Neural cell (in vitro differentiated cells): ENCODE measurements around the gene ENO2. TPM values are rescaled to one million over a fixed set of nuclear protein-coding genes. Genes with fewer than 3 reads are reported as not detected.

Experiments used
- H2AFZ ChIP-seq: fragments of 200-600, 300-800 bp; sonication (generic), shearing (Covaris generic); 2 replicates; pipeline ENCODE4 v1.6.0; 2014; ENCODE audit warnings: low read depth, mild to moderate bottlenecking, antibody characterized with exemption, low read length, moderate library complexity
- H3F3A ChIP-seq: fragments of 200-600 bp; shearing (Covaris generic); 2 replicates; pipeline ENCODE4 v1.6.1; 2016; ENCODE audit warnings: mild to moderate bottlenecking, moderate library complexity, mixed read lengths, antibody characterized with exemption, low read length; ENCODE audit not compliant: insufficient read depth, poor library complexity, severe bottlenecking
- H3K27ac ChIP-seq: fragments of 200-600, 300-800 bp; sonication (generic), shearing (Covaris generic); 2 replicates; pipeline ENCODE4 v1.5.1; 2014; ENCODE audit warnings: mild to moderate bottlenecking, low read length, moderate library complexity
- H3K27me3 ChIP-seq: fragments of 300-800, 200-600 bp; sonication (generic), shearing (Covaris generic); 2 replicates; pipeline ENCODE4 v1.6.0; 2014; ENCODE audit warnings: mild to moderate bottlenecking, low read depth, low read length, moderate library complexity; ENCODE audit not compliant: insufficient read depth
- H3K36me3 ChIP-seq: fragments of 300-800, 200-600 bp; sonication (generic), shearing (Covaris generic); 2 replicates; pipeline ENCODE4 v1.5.1; 2014; ENCODE audit warnings: mild to moderate bottlenecking, antibody characterized with exemption, low read length, moderate library complexity; ENCODE audit not compliant: insufficient read depth
- H3K4me2 ChIP-seq: fragments of 300-800, 200-600 bp; sonication (generic), shearing (Covaris generic); 2 replicates; pipeline ENCODE4 v1.6.0; 2014; ENCODE audit warnings: mild to moderate bottlenecking, low read length
- H3K4me3 ChIP-seq: fragments of 300-800, 200-600 bp; sonication (generic), shearing (Covaris generic); 2 replicates; pipeline ENCODE4 v1.5.1; 2014; ENCODE audit warnings: mild to moderate bottlenecking, low read length, moderate library complexity
- H3K79me2 ChIP-seq: fragments of 200-600 bp; shearing (Covaris generic); replicated peaks from 2 replicates; pipeline ENCODE4 v1.6.0; 2014; ENCODE audit warnings: mild to moderate bottlenecking, low read length, moderate library complexity; ENCODE audit not compliant: insufficient read depth
- H3K9ac ChIP-seq: fragments of 300-800, 200-600 bp; sonication (generic), shearing (Covaris generic); 2 replicates; pipeline ENCODE4 v1.6.1; 2016; ENCODE audit warnings: mild to moderate bottlenecking, low read length, mixed read lengths
- H3K9me2 ChIP-seq: fragments of 200-600 bp; shearing (Covaris generic); 2 replicates; pipeline ENCODE4 v1.6.1; 2016; ENCODE audit warnings: mild to moderate bottlenecking, low read length, mixed read lengths; ENCODE audit not compliant: insufficient read depth
- H3K9me3 ChIP-seq: fragments of 200-600, 300-800 bp; sonication (generic), shearing (Covaris generic); 2 replicates; pipeline ENCODE4 v1.6.1; 2016; ENCODE audit warnings: mild to moderate bottlenecking, mixed run types, low read length, moderate library complexity, mixed read lengths
- H4K20me1 ChIP-seq: fragments of 200-600 bp; shearing (Covaris generic); 2 replicates; pipeline ENCODE4 v1.6.1; 2016; ENCODE audit warnings: mild to moderate bottlenecking, mixed run types; ENCODE audit not compliant: insufficient read depth
- CTCF ChIP-seq: fragments of 450-650 bp; IDR thresholded peaks from 2 replicates; pipeline ENCODE4 v1.5.1; 2014; ENCODE audit warnings: antibody characterized with exemption, mild to moderate bottlenecking, moderate library complexity; ENCODE audit not compliant: poor library complexity, severe bottlenecking
- EP300 ChIP-seq: fragments of 450-650 bp; conservative IDR thresholded peaks from 2 replicates; pipeline ENCODE4 v1.6.1; 2014; ENCODE audit warnings: antibody characterized with exemption, mild to moderate bottlenecking, moderate library complexity; ENCODE audit not compliant: poor library complexity, severe bottlenecking
- EZH2 ChIP-seq: fragments of 200-600, 300-800 bp; shearing (Covaris generic), sonication (generic); IDR thresholded peaks from 2 replicates; pipeline ENCODE4 v1.6.1; 2014; ENCODE audit warnings: antibody characterized with exemption, low read length, borderline replicate concordance, mild to moderate bottlenecking; ENCODE audit not compliant: insufficient read depth, poor library complexity, severe bottlenecking
- MXI1 ChIP-seq: fragments of 450-650 bp; conservative IDR thresholded peaks from 2 replicates; pipeline ENCODE4 v1.6.1; 2014; ENCODE audit warnings: antibody characterized with exemption, mild to moderate bottlenecking; ENCODE audit not compliant: poor library complexity, severe bottlenecking
- POLR2AphosphoS5 ChIP-seq: IDR thresholded peaks from 2 replicates; pipeline ENCODE4 v1.6.1; 2012
- RAD21 ChIP-seq: fragments of 450-650 bp; conservative IDR thresholded peaks from 2 replicates; pipeline ENCODE4 v1.6.1; 2014; ENCODE audit warnings: antibody characterized with exemption, mild to moderate bottlenecking, moderate library complexity
- REST ChIP-seq: IDR thresholded peaks from 2 replicates; pipeline ENCODE4 v1.6.1; 2012; ENCODE audit warnings: borderline replicate concordance
- SMC3 ChIP-seq: fragments of 450-650 bp; conservative IDR thresholded peaks from 2 replicates; pipeline ENCODE4 v1.6.1; 2014; ENCODE audit warnings: antibody characterized with exemption, mild to moderate bottlenecking, moderate library complexity; ENCODE audit not compliant: poor library complexity
- TAF1 ChIP-seq: IDR thresholded peaks from 2 replicates; pipeline ENCODE4 v1.6.1; 2012; ENCODE audit warnings: low read depth
- polyA plus RNA-seq: library from polyadenylated mRNA; depleted of rRNA; stranded (reverse); fragments of >200 nt; gene quantifications from 2 replicates; pipeline ENCODE4 v1.2.3, GENCODE V29; 2014

The ENO2 gene
- polyA plus RNA-seq, 1 donor from 2014 or later: 193 TPM

GRCh38 chr12:6941782-6942181, 27.4 kb downstream of the ENO2 start:
- H3F3A ChIP-seq: peaks cover 7% of the 10 kb centered on the region
- no peak overlapping the region for H3K27ac ChIP-seq
- H3K79me2 ChIP-seq: no peaks in the 10 kb centered on the region
- H3K36me3 ChIP-seq: no peaks in the 10 kb centered on the region
- H2AFZ ChIP-seq: no peak overlapping the region
- no peak overlapping the region for H3K4me3 ChIP-seq
- no peaks in the 10 kb centered on the region for H4K20me1 ChIP-seq
- no peak overlapping the region for H3K4me2 ChIP-seq
- no peak for TF ChIP-seq TAF1
- H3K9me3 ChIP-seq: no peaks in the 10 kb centered on the region
- no peak overlapping the region for H3K9ac ChIP-seq
- H3K9me2 ChIP-seq: no peaks in the 10 kb centered on the region
- H3K27me3 ChIP-seq: no peaks in the 10 kb centered on the region

GRCh38 chr12:6942331-6942665, 27.9 kb downstream of the ENO2 start:
- Histone ChIP-seq H3K4me3 (no peak overlapping the region), H3K36me3 (no peaks in the 10 kb centered on the region), H3F3A (peaks cover 7% of the 10 kb centered on the region), H4K20me1 (no peaks in the 10 kb centered on the region), H3K9me2 (no peaks in the 10 kb centered on the region), H3K9ac (no peak overlapping the region), H3K79me2 (no peaks in the 10 kb centered on the region), H3K4me2 (no peak overlapping the region), H3K27me3 (no peaks in the 10 kb centered on the region), H3K9me3 (no peaks in the 10 kb centered on the region), H3K27ac (peak overlapping the region; percentile 8), H2AFZ (no peak overlapping the region)
- TF ChIP-seq POLR2AphosphoS5: no peak
- no peak for TF ChIP-seq CTCF

GRCh38 chr12:6943389-6943721, 29.0 kb downstream of the ENO2 start:
- H3K4me2 ChIP-seq: peak overlapping the region; percentile 52
- H2AFZ ChIP-seq: no peak overlapping the region
- H3K9ac ChIP-seq: peak overlapping the region; percentile 92
- no peaks in the 10 kb centered on the region for H3K79me2 ChIP-seq
- no peaks in the 10 kb centered on the region for H4K20me1 ChIP-seq
- no peaks in the 10 kb centered on the region for H3K9me3 ChIP-seq
- H3K9me2 ChIP-seq: no peaks in the 10 kb centered on the region
- TF ChIP-seq RAD21 (no peak), EP300 (peak; percentile 26), MXI1 (no peak), SMC3 (no peak), POLR2AphosphoS5 (no peak), TAF1 (no peak)
- no peaks in the 10 kb centered on the region for H3K27me3 ChIP-seq
- peak overlapping the region; percentile 94 for H3K27ac ChIP-seq
- H3K4me3 ChIP-seq: peak overlapping the region; percentile 83
- H3K36me3 ChIP-seq: no peaks in the 10 kb centered on the region
- peaks cover 6% of the 10 kb centered on the region for H3F3A ChIP-seq

GRCh38 chr12:6943722-6944380, 29.5 kb downstream of the ENO2 start, which contains the start of the genes C12orf57 and RNU7-1:
C12orf57 (plus strand) TSS chr12:6944022; CDS start chr12:6944122, 100 bp downstream.
RNU7-1 (plus strand) TSS chr12:6943816.
- peaks cover 4% of the 10 kb centered on the region for H3F3A ChIP-seq
- no peaks in the 10 kb centered on the region for H3K36me3 ChIP-seq
- no peaks in the 10 kb centered on the region for H3K27me3 ChIP-seq
- peak within 1 kb of the TSS; percentile 83 for H3K4me3 ChIP-seq
- no peaks in the 10 kb centered on the region for H3K9me2 ChIP-seq
- TF ChIP-seq POLR2AphosphoS5 (peak; percentile 80), RAD21 (no peak), EP300 (no peak), CTCF (no peak), REST (peak; percentile 52), EZH2 (no peak), SMC3 (no peak), MXI1 (peak; percentile 18), TAF1 (peak; percentile 24)
- no peaks in the 10 kb centered on the region for H3K79me2 ChIP-seq
- H3K9me3 ChIP-seq: no peaks in the 10 kb centered on the region
- H2AFZ ChIP-seq: peak within 1 kb of the TSS; percentile 23
- peak within 1 kb of the TSS; percentile 94 for H3K27ac ChIP-seq
- peak within 1 kb of the TSS; percentile 92 for H3K9ac ChIP-seq
- peak within 1 kb of the TSS; percentile 63 for H3K4me2 ChIP-seq
- H4K20me1 ChIP-seq: no peaks in the 10 kb centered on the region
